OCI-LY7 (cell line): ENCODE data around the gene NAIP.

Experiments
- CTCF ChIP-seq: fragments of 200-600 bp; sonication (generic); conservative IDR thresholded peaks from 2 replicates; pipeline ENCODE4 v1.5.1; 2014; ENCODE audit warnings: mild to moderate bottlenecking, antibody characterized with exemption, low read length, moderate library complexity, mixed read lengths
- EZH2phosphoT487 ChIP-seq: fragments of 200-600 bp; sonication (generic); IDR thresholded peaks from 2 replicates; pipeline ENCODE4 v1.6.1; 2018; ENCODE audit warnings: low read depth, borderline replicate concordance, mild to moderate bottlenecking, mixed run types, antibody characterized with exemption, low read length, moderate library complexity, mixed read lengths

- TF ChIP-seq CTCF: no peak
- TF ChIP-seq EZH2phosphoT487: no peak
Observed at GRCh38 chr5:71014176-71014575, 11.0 kb downstream of the NAIP start.
